ENCODE data around the gene TTC39C.
"Not testable (repeated sequence)": the region's sequence is repeated elsewhere in the genome, so short reads cannot be mapped to it uniquely, and the experiment has no call there.

TTC39C gene

GRCh38 chr18:24071029-24071428, 56.5 kb downstream of the TTC39C start:
- Histone ChIP-seq H3K9me3 (ENCODE audit: control insufficient read depth, insufficient read depth, low read length) (no peaks in the 10 kb centered on the region), H3K27ac (ENCODE audit: low read length) (no peak overlapping the region), H3K4me3 (ENCODE audit: low read length) (no peak overlapping the region), H3K27me3 (ENCODE audit: control insufficient read depth, insufficient read depth, low read length) (no peaks in the 10 kb centered on the region), H3K36me3 (ENCODE audit: control insufficient read depth, insufficient read depth, low read length) (no peaks in the 10 kb centered on the region; the same call in 1 of the 2 replicates), H3K4me1 (ENCODE audit: control insufficient read depth, insufficient read depth, low read length) (no peaks in the 10 kb centered on the region)
- no peak for DNase-seq (ENCODE audit: low read depth, low spot score)
- WGBS (ENCODE audit: insufficient coverage, insufficient read length), result no CpG with 5 or more reads among the region's 9 CpGs

DNA sequence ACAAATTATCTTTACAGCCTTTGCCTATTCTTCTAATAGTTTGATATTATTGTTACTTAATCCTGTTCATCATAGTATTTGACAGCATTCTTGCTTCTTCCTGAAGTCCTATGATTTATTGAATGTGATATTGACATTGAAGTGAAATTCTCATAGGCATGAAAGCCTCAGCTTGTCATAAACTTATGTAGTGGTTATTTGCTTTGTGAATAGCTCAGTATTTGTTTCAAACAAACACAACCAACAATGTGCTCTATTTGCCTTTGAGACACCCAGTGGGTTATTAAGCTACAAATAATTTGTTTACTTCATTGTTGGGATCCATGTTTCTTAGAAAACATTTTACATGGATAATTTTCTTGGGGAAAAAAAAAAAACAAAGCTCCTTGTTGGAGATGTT, 57.2 kb downstream of the TTC39C start:
- DNase-seq (ENCODE audit: low read depth, low spot score), result no peak
- Histone ChIP-seq H3K9me3 (ENCODE audit: control insufficient read depth, insufficient read depth, low read length) (no peaks in the 10 kb centered on the region), H3K4me1 (ENCODE audit: control insufficient read depth, insufficient read depth, low read length) (no peaks in the 10 kb centered on the region), H3K27ac (ENCODE audit: low read length) (no peak overlapping the region), H3K36me3 (ENCODE audit: control insufficient read depth, insufficient read depth, low read length) (no peaks in the 10 kb centered on the region; the same call in 1 of the 2 replicates), H3K27me3 (ENCODE audit: control insufficient read depth, insufficient read depth, low read length) (no peaks in the 10 kb centered on the region), H3K4me3 (ENCODE audit: low read length) (no peak overlapping the region)

DNA sequence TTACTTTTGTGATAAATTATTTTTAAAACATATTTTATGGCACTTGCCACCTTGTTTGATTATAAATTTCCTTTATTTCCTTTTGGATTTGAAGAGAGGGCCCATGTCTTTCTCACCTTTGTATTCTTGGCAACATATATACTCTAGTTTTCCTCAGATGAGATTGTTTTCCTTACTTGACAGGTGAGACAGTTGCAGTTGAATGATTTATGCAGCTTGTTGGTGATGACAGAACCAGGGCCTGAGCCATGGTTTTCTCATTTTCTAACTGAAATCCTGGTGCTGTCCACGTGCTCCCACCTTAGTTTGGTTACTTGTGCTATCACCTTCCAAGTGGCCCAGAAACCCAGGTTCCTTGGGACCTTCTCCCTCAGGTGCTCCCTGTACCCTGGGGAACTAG, 58.2 kb downstream of the TTC39C start:
- DNase-seq (ENCODE audit: low read depth, low spot score), result no peak
- Histone ChIP-seq H3K27ac (ENCODE audit: low read length) (no peak overlapping the region), H3K27me3 (ENCODE audit: control insufficient read depth, insufficient read depth, low read length) (no peaks in the 10 kb centered on the region), H3K4me3 (ENCODE audit: low read length) (no peak overlapping the region), H3K36me3 (ENCODE audit: control insufficient read depth, insufficient read depth, low read length) (no peaks in the 10 kb centered on the region), H3K9me3 (ENCODE audit: control insufficient read depth, insufficient read depth, low read length) (no peaks in the 10 kb centered on the region), H3K4me1 (ENCODE audit: control insufficient read depth, insufficient read depth, low read length) (no peaks in the 10 kb centered on the region)
- WGBS (ENCODE audit: insufficient coverage, insufficient read length), result no CpG with 5 or more reads among the region's 1 CpG

- no peaks in the 10 kb centered on the region for H3K36me3 ChIP-seq (ENCODE audit: control insufficient read depth, insufficient read depth, low read length)
- no peak overlapping the region for H3K4me3 ChIP-seq (ENCODE audit: low read length)
- no peaks in the 10 kb centered on the region for H3K4me1 ChIP-seq (ENCODE audit: control insufficient read depth, insufficient read depth, low read length)
- H3K27me3 ChIP-seq (ENCODE audit: control insufficient read depth, insufficient read depth, low read length), result no peaks in the 10 kb centered on the region
- H3K9me3 ChIP-seq (ENCODE audit: control insufficient read depth, insufficient read depth, low read length), result no peaks in the 10 kb centered on the region
- no peak for DNase-seq (ENCODE audit: low read depth, low spot score)
- no peak overlapping the region for H3K27ac ChIP-seq (ENCODE audit: low read length)
These were observed 59.2 kb downstream of the TTC39C start for GRCh38 chr18:24073791-24074190.

- not testable (repeated sequence) for H3K4me1 ChIP-seq (ENCODE audit: control insufficient read depth, insufficient read depth, low read length); H3K27ac ChIP-seq (ENCODE audit: low read length); H3K36me3 ChIP-seq (ENCODE audit: control insufficient read depth, insufficient read depth, low read length); H3K4me3 ChIP-seq (ENCODE audit: low read length); DNase-seq (ENCODE audit: low read depth, low spot score); H3K27me3 ChIP-seq (ENCODE audit: control insufficient read depth, insufficient read depth, low read length); H3K9me3 ChIP-seq (ENCODE audit: control insufficient read depth, insufficient read depth, low read length)
- no CpG with 5 or more reads among the region's 4 CpGs for WGBS (ENCODE audit: insufficient coverage, insufficient read length)
These were observed 60.2 kb downstream of the TTC39C start for GRCh38 chr18:24074757-24075156.

GRCh38 chr18:24075767-24076597, 61.4 kb downstream of the TTC39C start:
- Histone ChIP-seq H3K36me3 (ENCODE audit: control insufficient read depth, insufficient read depth, low read length) (peaks cover 4% of the 10 kb centered on the region; the same call in 1 of the 2 replicates), H3K27ac (ENCODE audit: low read length) (no peak overlapping the region), H3K4me1 (ENCODE audit: control insufficient read depth, insufficient read depth, low read length) (no peaks in the 10 kb centered on the region), H3K9me3 (ENCODE audit: control insufficient read depth, insufficient read depth, low read length) (no peaks in the 10 kb centered on the region), H3K27me3 (ENCODE audit: control insufficient read depth, insufficient read depth, low read length) (no peaks in the 10 kb centered on the region), H3K4me3 (ENCODE audit: low read length) (no peak overlapping the region)
- no CpG with 5 or more reads among the region's 13 CpGs for WGBS (ENCODE audit: insufficient coverage, insufficient read length)
- peak; percentile 22 for DNase-seq (ENCODE audit: low read depth, low spot score)

- WGBS (ENCODE audit: insufficient coverage, insufficient read length), result no CpG with 5 or more reads among the region's 10 CpGs
These were observed 62.4 kb downstream of the TTC39C start for GRCh38 chr18:24076950-24077349.

DNA sequence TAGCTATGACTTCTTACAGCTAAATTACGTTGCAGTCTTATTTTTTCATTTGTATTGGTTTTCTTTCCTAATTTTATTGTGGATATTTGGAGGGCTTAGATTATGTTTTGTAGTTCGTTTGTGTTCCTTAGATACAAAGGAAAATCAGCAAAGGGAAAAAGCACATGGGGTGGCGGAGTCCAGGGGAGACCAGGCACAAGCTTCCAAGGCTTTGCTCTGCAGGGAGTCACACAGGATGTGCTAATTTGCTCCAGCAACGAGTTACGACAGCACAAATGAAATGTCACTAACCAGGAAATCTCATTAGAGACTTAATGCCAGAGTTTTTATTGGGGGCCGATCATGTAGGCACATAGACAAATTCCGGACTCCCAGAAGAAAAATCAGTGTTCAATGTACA, 63.8 kb downstream of the TTC39C start:
- no peak overlapping the region for H3K27ac ChIP-seq (ENCODE audit: low read length)
- H3K4me1 ChIP-seq (ENCODE audit: control insufficient read depth, insufficient read depth, low read length), result no peaks in the 10 kb centered on the region
- DNase-seq (ENCODE audit: low read depth, low spot score), result no peak
- H3K27me3 ChIP-seq (ENCODE audit: control insufficient read depth, insufficient read depth, low read length), result no peaks in the 10 kb centered on the region
- peaks cover 4% of the 10 kb centered on the region; the same call in 1 of the 2 replicates for H3K36me3 ChIP-seq (ENCODE audit: control insufficient read depth, insufficient read depth, low read length)
- WGBS (ENCODE audit: insufficient coverage, insufficient read length), result 100% methylated on average over 1 of the region's 7 CpGs
- H3K9me3 ChIP-seq (ENCODE audit: control insufficient read depth, insufficient read depth, low read length), result no peaks in the 10 kb centered on the region
- H3K4me3 ChIP-seq (ENCODE audit: low read length), result no peak overlapping the region

More at GRCh38 chr18:24076950-24077349, 62.4 kb downstream of the TTC39C start:
- no peak for DNase-seq (ENCODE audit: low read depth, low spot score)
- no peaks in the 10 kb centered on the region for H3K9me3 ChIP-seq (ENCODE audit: control insufficient read depth, insufficient read depth, low read length)
- H3K4me1 ChIP-seq (ENCODE audit: control insufficient read depth, insufficient read depth, low read length), result no peaks in the 10 kb centered on the region
- no peak overlapping the region for H3K27ac ChIP-seq (ENCODE audit: low read length)
- H3K36me3 ChIP-seq (ENCODE audit: control insufficient read depth, insufficient read depth, low read length), result peaks cover 4% of the 10 kb centered on the region; the same call in 1 of the 2 replicates
- H3K27me3 ChIP-seq (ENCODE audit: control insufficient read depth, insufficient read depth, low read length), result no peaks in the 10 kb centered on the region
- H3K4me3 ChIP-seq (ENCODE audit: low read length), result no peak overlapping the region

GRCh38 chr18:24080861-24081260, 66.3 kb downstream of the TTC39C start:
- 100% methylated on average over 1 of the region's 7 CpGs for WGBS (ENCODE audit: insufficient coverage, insufficient read length)
- Histone ChIP-seq H3K4me1 (ENCODE audit: control insufficient read depth, insufficient read depth, low read length) (no peaks in the 10 kb centered on the region), H3K4me3 (ENCODE audit: low read length) (no peak overlapping the region), H3K36me3 (ENCODE audit: control insufficient read depth, insufficient read depth, low read length) (peaks cover 4% of the 10 kb centered on the region; the same call in 1 of the 2 replicates), H3K27me3 (ENCODE audit: control insufficient read depth, insufficient read depth, low read length) (no peaks in the 10 kb centered on the region), H3K27ac (ENCODE audit: low read length) (no peak overlapping the region), H3K9me3 (ENCODE audit: control insufficient read depth, insufficient read depth, low read length) (no peaks in the 10 kb centered on the region)
- no peak for DNase-seq (ENCODE audit: low read depth, low spot score)

- DNase-seq (ENCODE audit: low read depth, low spot score), result no peak
These were observed 69.0 kb downstream of the TTC39C start for GRCh38 chr18:24083550-24083949.

GRCh38 chr18:24086082-24086481, 71.5 kb downstream of the TTC39C start:
- H3K27me3 ChIP-seq (ENCODE audit: control insufficient read depth, insufficient read depth, low read length), result no peaks in the 10 kb centered on the region
- DNase-seq (ENCODE audit: low read depth, low spot score), result no peak
- no peaks in the 10 kb centered on the region for H3K4me1 ChIP-seq (ENCODE audit: control insufficient read depth, insufficient read depth, low read length)
- H3K27ac ChIP-seq (ENCODE audit: low read length), result no peak overlapping the region
- no peaks in the 10 kb centered on the region for H3K9me3 ChIP-seq (ENCODE audit: control insufficient read depth, insufficient read depth, low read length)
- H3K36me3 ChIP-seq (ENCODE audit: control insufficient read depth, insufficient read depth, low read length), result peaks cover 2% of the 10 kb centered on the region; the same call in 1 of the 2 replicates
- no peak overlapping the region for H3K4me3 ChIP-seq (ENCODE audit: low read length)
- no CpG with 5 or more reads among the region's 5 CpGs for WGBS (ENCODE audit: insufficient coverage, insufficient read length)

More at GRCh38 chr18:24083550-24083949, 69.0 kb downstream of the TTC39C start:
- WGBS (ENCODE audit: insufficient coverage, insufficient read length), result no CpG with 5 or more reads among the region's 3 CpGs
- Histone ChIP-seq H3K27ac (ENCODE audit: low read length) (no peak overlapping the region), H3K4me3 (ENCODE audit: low read length) (no peak overlapping the region), H3K9me3 (ENCODE audit: control insufficient read depth, insufficient read depth, low read length) (no peaks in the 10 kb centered on the region), H3K27me3 (ENCODE audit: control insufficient read depth, insufficient read depth, low read length) (no peaks in the 10 kb centered on the region), H3K4me1 (ENCODE audit: control insufficient read depth, insufficient read depth, low read length) (no peaks in the 10 kb centered on the region), H3K36me3 (ENCODE audit: control insufficient read depth, insufficient read depth, low read length) (peaks cover 6% of the 10 kb centered on the region; the same call in 1 of the 2 replicates)
